Measurements from ENCODE around the gene PCDHA1. TPM values are rescaled to one million over a fixed set of nuclear protein-coding genes. Genes with fewer than 3 reads are reported as not detected.

Gene PCDHA1
- total and polyA plus RNA-seq, 8 donors = 0.37 TPM; not detected in 7

- peak overlapping the region; percentile 48 to 59 (median 54) for H3K4me3 ChIP-seq
- TF ChIP-seq CTCF (IDR thresholded peaks at IDR 0.05) (peak in 5 of 7 experiments; percentile 36 to 65 (median 49)), EP300 (IDR thresholded peaks at IDR 0.05) (no peak)
- peak overlapping the region in 3 of 5 donors; percentile 2 to 64 (median 40) for H3K27ac ChIP-seq
Observed at GRCh38 chr5:140926443-140927227, 140.7 kb downstream of the PCDHA1 start.

GRCh38 chr5:140927228-140927573 lies 141.3 kb downstream of the PCDHA1 start:
- WGBS, 5 donors = 0 to 15% (median 12%) methylated on average over 4 to 26 of the region's 26 CpGs
- intact Hi-C loops (cut with DNase I; ENCODE audit: low total_unique reads) = no loop called here

More at GRCh38 chr5:140926443-140927227, 140.7 kb downstream of the PCDHA1 start:
- whole genome bisulfite sequencing, 5 donors = 4 to 10% (median 5%) methylated on average over 49 to 74 of the region's 74 CpGs
- Histone ChIP-seq H3K27me3 (peaks cover 0 to 56% (median 47%) of the 10 kb centered on the region in 3 donors), H3K36me3 (no peaks in the 10 kb centered on the region), H3K9me3 (peaks cover 0 to 32% (median 4%) of the 10 kb centered on the region in 4 donors), H3K4me1 (peaks cover 7 to 22% (median 17%) of the 10 kb centered on the region in 4 donors)
- intact Hi-C loops (cut with DNase I; ENCODE audit: low total_unique reads) = no loop called here
- DNase-seq = peak; percentile 66 to 89

GRCh38 chr5:140934964-140935606 lies 149.1 kb downstream of the PCDHA1 start:
- 67 to 80% (median 78%) methylated on average over 4 of the region's 4 CpGs for WGBS, 5 donors

More at GRCh38 chr5:140927228-140927573, 141.3 kb downstream of the PCDHA1 start:
- peaks cover 0 to 56% (median 47%) of the 10 kb centered on the region in 3 donors for H3K27me3 ChIP-seq
- H3K4me3 ChIP-seq = peak overlapping the region; percentile 48 to 59 (median 54)
- peak overlapping the region in 2 of 5 donors; percentile 40 to 64 for H3K27ac ChIP-seq
- no peak for TF ChIP-seq EP300 (IDR thresholded peaks at IDR 0.05)
- no peak for TF ChIP-seq CTCF (IDR thresholded peaks at IDR 0.05)
- TF ChIP-seq POLR2AphosphoS5 (IDR thresholded peaks at IDR 0.05) = no peak
- no peak for TF ChIP-seq POLR2A (IDR thresholded peaks at IDR 0.05)
- no peak for DNase-seq
- no peaks in the 10 kb centered on the region for H3K36me3 ChIP-seq
- peaks cover 7 to 22% (median 17%) of the 10 kb centered on the region in 4 donors for H3K4me1 ChIP-seq
- H3K9me3 ChIP-seq = peaks cover 0 to 32% (median 4%) of the 10 kb centered on the region in 4 donors

GRCh38 chr5:140946578-140946977 lies 160.6 kb downstream of the PCDHA1 start:
- no peaks in the 10 kb centered on the region for H3K36me3 ChIP-seq
- no peaks in the 10 kb centered on the region for H3K27me3 ChIP-seq
- no peak for TF ChIP-seq POLR2AphosphoS5 (IDR thresholded peaks at IDR 0.05)
- no peak for TF ChIP-seq CTCF (IDR thresholded peaks at IDR 0.05)
- no peak for TF ChIP-seq EP300 (IDR thresholded peaks at IDR 0.05)
- no peak for TF ChIP-seq POLR2A (IDR thresholded peaks at IDR 0.05)
- H3K4me3 ChIP-seq = no peak overlapping the region
- WGBS, 5 donors = 31 to 72% (median 62%) methylated on average over 2 of the region's 2 CpGs
- DNase-seq = no peak
- peaks cover 0 to 13% (median 10%) of the 10 kb centered on the region in 4 donors for H3K9me3 ChIP-seq
- intact Hi-C loops (cut with DNase I; ENCODE audit: low total_unique reads) = no loop called here
- H3K4me1 ChIP-seq = no peaks in the 10 kb centered on the region
- no peak overlapping the region for H3K27ac ChIP-seq

More at GRCh38 chr5:140934964-140935606, 149.1 kb downstream of the PCDHA1 start:
- Histone ChIP-seq H3K27ac (no peak overlapping the region), H3K36me3 (no peaks in the 10 kb centered on the region), H3K9me3 (no peaks in the 10 kb centered on the region), H3K4me3 (no peak overlapping the region), H3K4me1 (no peaks in the 10 kb centered on the region), H3K27me3 (no peaks in the 10 kb centered on the region)
- intact Hi-C loops (cut with DNase I; ENCODE audit: low total_unique reads) = no loop called here
- TF ChIP-seq CTCF (IDR thresholded peaks at IDR 0.05) = no peak
- DNase-seq = no peak
